OCI-LY1 (cell line): ENCODE measurements around the gene SPTBN2.
A peak's percentile ranks its signal among the peaks of the same experiment; 100 is the strongest.

Experiments used
- H2AFZ ChIP-seq: fragments of 200-600 bp; sonication (generic), shearing (Covaris generic); 2 replicates; pipeline ENCODE4 v1.6.0; 2014; ENCODE audit warnings: antibody characterized with exemption, mild to moderate bottlenecking, low read length
- H3F3A ChIP-seq: fragments of 200-600 bp; sonication (generic), shearing (Covaris generic); 2 replicates; pipeline ENCODE4 v1.6.0; 2014; ENCODE audit warnings: mild to moderate bottlenecking, antibody characterized with exemption, low read length, moderate library complexity; ENCODE audit not compliant: insufficient read depth
- H3K27ac ChIP-seq: fragments of 200-600 bp; sonication (generic); 2 replicates; pipeline ENCODE4 v1.5.1; 2014; ENCODE audit warnings: low read length, mixed run types, mild to moderate bottlenecking, low read depth; ENCODE audit not compliant: poor library complexity, severe bottlenecking
- H3K27me3 ChIP-seq: fragments of 200-600 bp; sonication (generic); 2 replicates; pipeline ENCODE4 v1.6.0; 2014; ENCODE audit warnings: antibody characterized with exemption, mild to moderate bottlenecking, low read length, moderate library complexity; ENCODE audit not compliant: insufficient read depth
- H3K36me3 ChIP-seq: fragments of 200-600 bp; sonication (generic); 2 replicates; pipeline ENCODE4 v1.6.1; 2014; ENCODE audit warnings: mild to moderate bottlenecking, antibody characterized with exemption, low read length, moderate library complexity, mixed read lengths; ENCODE audit not compliant: insufficient read depth
- H3K4me1 ChIP-seq: fragments of 200-600 bp; sonication (generic); 2 replicates; pipeline ENCODE4 v1.5.1; 2014; ENCODE audit warnings: mild to moderate bottlenecking, low read length, moderate library complexity; ENCODE audit not compliant: insufficient read depth, severe bottlenecking
- H3K4me2 ChIP-seq: fragments of 200-600 bp; sonication (generic), shearing (Covaris generic); 2 replicates; pipeline ENCODE4 v1.6.1; 2014; ENCODE audit warnings: low read length
- H3K4me3 ChIP-seq: fragments of 200-600 bp; sonication (generic); 2 replicates; pipeline ENCODE4 v1.5.1; 2014; ENCODE audit warnings: low read length, low read depth, mild to moderate bottlenecking, mixed read lengths; ENCODE audit not compliant: poor library complexity, severe bottlenecking
- H3K79me2 ChIP-seq: fragments of 200-600 bp; shearing (Covaris generic); 2 replicates; pipeline ENCODE4 v1.6.1; 2016; ENCODE audit warnings: mixed run types, low read length, mixed read lengths; ENCODE audit not compliant: insufficient read depth
- H3K9ac ChIP-seq: fragments of 200-600 bp; sonication (generic), shearing (Covaris generic); 2 replicates; pipeline ENCODE4 v1.6.1; 2014; ENCODE audit warnings: mild to moderate bottlenecking, low read length, mixed read lengths
- H3K9me2 ChIP-seq: fragments of 200-600 bp; sonication (generic), shearing (Covaris generic); 2 replicates; pipeline ENCODE4 v1.6.1; 2014; ENCODE audit warnings: low read depth, mild to moderate bottlenecking, low read length, mixed read lengths
- H3K9me3 ChIP-seq: fragments of 200-600 bp; shearing (Covaris generic); 2 replicates; pipeline ENCODE4 v1.6.1; 2014; ENCODE audit warnings: low read length, mixed read lengths
- H4K20me1 ChIP-seq: fragments of 200-600 bp; sonication (generic), shearing (Covaris generic); 2 replicates; pipeline ENCODE4 v1.6.0; 2016; ENCODE audit warnings: mild to moderate bottlenecking, low read length; ENCODE audit not compliant: insufficient read depth
- EZH2 ChIP-seq: fragments of 200-600 bp; sonication (generic), shearing (Covaris generic); IDR thresholded peaks from 2 replicates; pipeline ENCODE4 v1.8.0; 2017; ENCODE audit warnings: borderline replicate concordance, mixed run types, mild to moderate bottlenecking, antibody characterized with exemption, low read length, moderate library complexity, mixed read lengths
- TF ChIP-seq, protein P1 (sequence below): fragments of 200-600 bp; sonication (generic), shearing (Covaris generic); IDR thresholded peaks from 2 replicates; pipeline ENCODE4 v1.5.1; 2017; ENCODE audit warnings: mild to moderate bottlenecking, antibody characterized with exemption, low read length, moderate library complexity, mixed read lengths

The SPTBN2 gene

DNA sequence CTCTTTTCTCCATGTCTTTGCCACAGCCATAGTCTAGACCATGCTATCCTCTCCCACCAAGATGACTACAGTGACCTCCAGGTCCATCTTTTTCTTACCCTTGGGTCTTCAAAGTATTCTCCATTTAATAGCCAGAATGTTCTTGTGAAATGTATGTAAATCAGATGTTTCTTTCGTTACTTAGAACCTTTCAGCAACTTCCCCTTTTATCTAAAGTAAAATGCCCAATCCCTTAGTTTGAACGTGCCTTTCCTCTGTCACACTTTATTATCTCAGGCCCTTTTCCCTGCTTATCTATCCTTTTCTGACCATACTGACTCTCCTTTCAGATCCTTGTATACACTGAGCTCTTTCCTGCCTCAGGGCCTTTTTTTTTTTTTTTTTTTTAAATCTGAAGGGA is 69.3 kb downstream of the SPTBN2 start:
- H3K9me3 ChIP-seq: no peaks in the 10 kb centered on the region
- no peaks in the 10 kb centered on the region for H3K27me3 ChIP-seq
- H3K9me2 ChIP-seq: no peaks in the 10 kb centered on the region
- H3K9ac ChIP-seq: no peak overlapping the region; the same call in 1 of the 2 replicates
- peak overlapping the region; percentile 84 for H3K27ac ChIP-seq
- TF ChIP-seq, protein P1, sequence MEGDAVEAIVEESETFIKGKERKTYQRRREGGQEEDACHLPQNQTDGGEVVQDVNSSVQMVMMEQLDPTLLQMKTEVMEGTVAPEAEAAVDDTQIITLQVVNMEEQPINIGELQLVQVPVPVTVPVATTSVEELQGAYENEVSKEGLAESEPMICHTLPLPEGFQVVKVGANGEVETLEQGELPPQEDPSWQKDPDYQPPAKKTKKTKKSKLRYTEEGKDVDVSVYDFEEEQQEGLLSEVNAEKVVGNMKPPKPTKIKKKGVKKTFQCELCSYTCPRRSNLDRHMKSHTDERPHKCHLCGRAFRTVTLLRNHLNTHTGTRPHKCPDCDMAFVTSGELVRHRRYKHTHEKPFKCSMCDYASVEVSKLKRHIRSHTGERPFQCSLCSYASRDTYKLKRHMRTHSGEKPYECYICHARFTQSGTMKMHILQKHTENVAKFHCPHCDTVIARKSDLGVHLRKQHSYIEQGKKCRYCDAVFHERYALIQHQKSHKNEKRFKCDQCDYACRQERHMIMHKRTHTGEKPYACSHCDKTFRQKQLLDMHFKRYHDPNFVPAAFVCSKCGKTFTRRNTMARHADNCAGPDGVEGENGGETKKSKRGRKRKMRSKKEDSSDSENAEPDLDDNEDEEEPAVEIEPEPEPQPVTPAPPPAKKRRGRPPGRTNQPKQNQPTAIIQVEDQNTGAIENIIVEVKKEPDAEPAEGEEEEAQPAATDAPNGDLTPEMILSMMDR: no peak
- TF ChIP-seq EZH2: no peak
- H2AFZ ChIP-seq: no peak overlapping the region
- H4K20me1 ChIP-seq: no peaks in the 10 kb centered on the region
- peaks cover 70% of the 10 kb centered on the region for H3K36me3 ChIP-seq
- no peak overlapping the region for H3K4me3 ChIP-seq
- peaks cover 26% of the 10 kb centered on the region for H3K4me1 ChIP-seq
- H3K4me2 ChIP-seq: peak overlapping the region; percentile 22; the same call in 1 of the 2 replicates
- H3K79me2 ChIP-seq: peaks cover 4% of the 10 kb centered on the region; the same call in 1 of the 2 replicates
- H3F3A ChIP-seq: peaks cover 10% of the 10 kb centered on the region; the same call in 1 of the 2 replicates

DNA sequence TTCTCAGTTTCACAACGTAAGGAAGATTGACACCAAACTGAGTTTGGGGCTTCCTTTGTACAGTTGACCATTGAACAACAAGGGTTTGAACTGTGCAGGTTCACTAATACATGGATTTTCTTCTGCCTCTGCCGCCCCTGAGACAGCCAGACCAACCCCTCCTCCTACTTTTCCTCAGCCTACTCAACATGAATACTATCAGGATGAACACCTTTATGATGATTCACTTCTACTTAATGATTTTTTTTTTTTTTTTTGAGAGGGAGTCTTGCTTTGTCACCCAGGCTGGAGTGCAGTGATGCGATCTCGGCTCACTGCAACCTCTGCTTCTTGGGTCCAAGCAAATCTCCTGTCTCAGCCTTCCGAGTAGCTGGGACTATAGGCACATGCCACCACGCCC is 75.9 kb downstream of the SPTBN2 start:
- Histone ChIP-seq H3K9me3 (no peaks in the 10 kb centered on the region), H4K20me1 (no peaks in the 10 kb centered on the region), H3F3A (0 out of 2 replicates have a peak, but pooled peaks cover 2% of the 10 kb centered on the region), H3K9me2 (no peaks in the 10 kb centered on the region), H3K36me3 (peaks cover 77% of the 10 kb centered on the region), H3K9ac (no peak overlapping the region), H3K27me3 (no peaks in the 10 kb centered on the region), H3K79me2 (peaks cover 20% of the 10 kb centered on the region), H2AFZ (no peak overlapping the region), H3K4me1 (peaks cover 5% of the 10 kb centered on the region), H3K27ac (no peak overlapping the region), H3K4me2 (no peak overlapping the region), H3K4me3 (no peak overlapping the region)
- TF ChIP-seq, protein P1: no peak
- no peak for TF ChIP-seq EZH2

DNA sequence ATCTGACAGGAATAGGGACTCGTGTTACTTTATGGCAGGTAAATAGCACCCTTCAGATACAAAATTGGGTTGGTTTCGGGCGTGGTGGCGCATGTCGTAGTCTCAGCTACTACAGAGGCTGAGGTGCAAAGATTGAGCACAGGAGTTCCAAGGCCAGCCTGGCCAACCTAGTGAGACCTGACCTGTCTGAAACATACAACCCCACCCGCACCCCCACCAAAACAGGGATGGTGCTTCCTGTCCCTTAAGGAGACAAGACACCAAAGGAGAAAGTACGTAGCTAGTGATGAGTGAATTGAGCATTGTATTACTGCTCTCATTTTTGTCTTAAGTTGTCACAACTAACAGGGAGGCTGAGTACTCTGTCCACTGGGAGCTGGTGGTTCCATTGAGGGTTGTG is 76.4 kb downstream of the SPTBN2 start:
- Histone ChIP-seq H3K4me3 (no peak overlapping the region), H3K9me3 (no peaks in the 10 kb centered on the region), H3K27ac (no peak overlapping the region), H3K9ac (no peak overlapping the region), H3K27me3 (no peaks in the 10 kb centered on the region), H4K20me1 (no peaks in the 10 kb centered on the region), H3K36me3 (peaks cover 78% of the 10 kb centered on the region), H3K4me2 (no peak overlapping the region), H3F3A (0 out of 2 replicates have a peak, but pooled peaks cover 2% of the 10 kb centered on the region), H3K79me2 (peaks cover 22% of the 10 kb centered on the region), H2AFZ (no peak overlapping the region), H3K9me2 (no peaks in the 10 kb centered on the region), H3K4me1 (peaks cover under 1% of the 10 kb centered on the region)
- TF ChIP-seq EZH2: no peak
- TF ChIP-seq, protein P1: no peak
